Hypothalamus (tissue), 51 donors: ENCODE measurements around the gene CENPF.
"Not testable (repeated sequence)": the region's sequence is repeated elsewhere in the genome, so short reads cannot be mapped to it uniquely, and the experiment has no call there.

ENCODE experiments used
- DNase-seq, 51 donors: peaks; one replicate each; lab custom pipeline; 2025; lab: John Stamatoyannopoulos, UW

CENPF gene

GRCh38 chr1:214602764-214603657 lies at the start of gene CENPF:
TSS of gene CENPF (plus strand) at chr1:214603195. CDS start at chr1:214613755, 10,560 bp downstream.
- DNase-seq: peak; percentile 47 to 98 (median 87)

GRCh38 chr1:214557952-214558735 lies 44.9 kb upstream of the CENPF start:
- no peak for DNase-seq

GRCh38 chr1:214563881-214564280 lies 39.1 kb upstream of the CENPF start:
- DNase-seq: no peak

GRCh38 chr1:214565310-214565709 lies 37.7 kb upstream of the CENPF start:
- no peak for DNase-seq

- DNase-seq: no peak
Observed at GRCh38 chr1:214566158-214567104, 36.6 kb upstream of the CENPF start.

- DNase-seq: no peak
Observed at GRCh38 chr1:214567481-214567980, 35.5 kb upstream of the CENPF start.

- no peak for DNase-seq
Observed at GRCh38 chr1:214568328-214568727, 34.7 kb upstream of the CENPF start.

- no peak for DNase-seq
Observed at GRCh38 chr1:214569357-214570004, 33.5 kb upstream of the CENPF start.

GRCh38 chr1:214570442-214570841 lies 32.6 kb upstream of the CENPF start:
- DNase-seq: no peak

- DNase-seq: no peak
Observed at GRCh38 chr1:214571281-214571680, 31.7 kb upstream of the CENPF start.

GRCh38 chr1:214573386-214574318 lies 29.3 kb upstream of the CENPF start:
- no peak for DNase-seq

GRCh38 chr1:214574598-214575411 lies 28.2 kb upstream of the CENPF start:
- no peak for DNase-seq

GRCh38 chr1:214576120-214576519 lies 26.9 kb upstream of the CENPF start:
- DNase-seq: not testable (repeated sequence)

- no peak for DNase-seq
Observed at GRCh38 chr1:214579183-214579582, 23.8 kb upstream of the CENPF start.

- no peak for DNase-seq
Observed at GRCh38 chr1:214581785-214582184, 21.2 kb upstream of the CENPF start.

GRCh38 chr1:214582289-214582891 lies 20.6 kb upstream of the CENPF start:
- no peak for DNase-seq

GRCh38 chr1:214583113-214583512 lies 19.9 kb upstream of the CENPF start:
- DNase-seq: no peak
